HL-60/S4 treated with retinoic acid at 250 ng/mL for 4 days and 3 days (cell line): ENCODE data around the gene CFAP74.

ENCODE experiments used
- in situ Hi-C: fragments of 300-500 bp; cut with MboI; formaldehyde crosslinking; loops from 2 replicates; pipeline ENCODE4 v1.7.0; 2022; ENCODE audit warnings: low sequenced_read_pairs

Gene CFAP74

DNA sequence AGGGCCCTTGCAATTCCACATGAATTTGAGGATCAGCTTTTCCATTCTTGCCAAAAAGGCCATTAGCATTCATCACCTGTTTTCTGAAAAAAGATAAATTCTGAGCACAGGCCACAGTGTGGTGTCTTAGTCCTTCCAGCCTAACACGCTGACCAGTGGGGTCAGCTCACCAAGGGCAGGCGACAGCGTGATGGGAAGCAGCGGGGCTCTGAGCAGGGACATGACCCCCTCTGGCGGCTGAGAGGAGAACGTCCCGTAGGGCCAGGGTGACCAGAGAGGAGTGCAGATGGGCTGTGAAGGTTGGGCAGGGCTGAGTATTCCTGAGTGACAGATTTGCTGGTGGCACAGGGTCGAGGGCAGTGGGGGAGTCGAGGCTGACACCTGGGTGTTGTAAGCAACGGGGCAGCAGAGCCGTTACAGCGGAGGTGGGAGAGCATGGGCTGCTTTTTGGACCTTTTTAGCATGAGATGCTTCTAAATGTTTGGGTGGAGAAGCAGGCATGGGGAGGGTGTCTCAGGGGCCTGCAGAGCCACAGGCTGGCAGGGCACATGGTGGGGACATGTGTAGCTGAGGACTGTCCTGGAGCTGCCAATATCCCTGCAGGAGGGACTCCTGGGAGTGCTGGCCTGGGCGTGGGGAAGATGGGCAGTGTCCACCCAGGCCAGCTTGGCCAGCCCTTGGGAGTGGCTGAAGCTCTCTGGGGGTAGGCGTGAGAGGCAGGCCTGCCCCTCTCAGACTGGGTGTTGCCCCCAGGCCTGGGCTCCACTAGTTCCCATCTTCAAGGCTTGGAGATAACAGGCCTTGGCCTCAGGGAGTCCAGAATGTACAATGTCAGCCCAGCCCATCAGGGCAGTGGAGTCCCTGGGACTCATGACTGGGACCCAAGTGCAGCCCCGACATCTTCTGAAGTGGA, 97.1 kb downstream of the CFAP74 start:
- in situ Hi-C loops, result no loop called here

DNA sequence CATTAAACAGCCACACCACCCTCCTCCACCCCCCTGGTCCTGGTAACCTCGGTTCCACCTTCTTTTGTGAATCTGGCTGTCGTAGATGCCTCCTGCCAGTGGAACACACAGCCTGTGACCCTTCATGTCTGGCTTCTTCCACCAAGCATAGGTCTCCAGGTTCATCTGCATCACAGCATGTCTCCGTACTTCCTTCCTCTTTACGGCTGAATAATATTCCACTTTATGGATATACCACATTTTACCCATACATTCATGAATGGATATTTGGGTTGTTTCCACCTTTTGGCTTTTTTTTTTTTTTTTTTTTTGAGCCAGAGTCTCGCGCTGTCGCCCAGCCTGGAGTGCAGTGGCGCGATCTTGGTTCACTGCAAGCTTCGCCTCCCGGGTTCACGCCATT, 100.4 kb downstream of the CFAP74 start:
- in situ Hi-C loops, result no loop called here

DNA sequence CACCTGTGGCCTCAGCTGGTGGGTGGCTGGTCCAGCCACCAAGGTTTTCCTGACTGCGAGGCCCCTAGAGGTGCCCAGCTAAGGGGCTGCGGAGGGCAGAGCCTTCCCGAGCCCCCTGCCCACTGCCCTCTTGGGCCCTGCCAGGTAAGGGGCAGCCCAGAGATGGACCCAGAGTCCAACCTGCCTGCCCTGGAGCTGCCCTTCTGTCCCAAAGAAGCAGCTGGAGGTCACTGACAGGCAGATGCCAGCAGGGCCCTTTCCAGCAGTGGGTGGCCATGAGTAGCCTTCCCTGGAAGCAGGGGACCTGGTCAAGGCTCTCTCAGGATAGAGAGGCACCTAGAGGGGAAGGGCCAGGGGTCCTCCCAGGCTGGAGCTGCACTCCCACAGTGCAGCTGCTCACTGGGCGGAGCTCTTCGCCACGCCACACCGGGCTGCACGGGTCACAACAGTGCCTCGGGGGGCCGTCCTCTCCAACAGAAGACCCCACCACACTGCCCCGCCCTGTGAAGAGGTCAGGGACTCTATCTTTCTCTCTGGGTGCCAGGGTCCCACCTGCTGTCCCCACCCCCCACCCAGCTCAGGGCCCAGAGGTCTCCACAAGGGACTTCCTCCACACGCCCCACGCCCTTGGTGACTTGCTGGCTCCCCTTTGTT, 101.8 kb downstream of the CFAP74 start:
- in situ Hi-C loops, result no loop called here

DNA sequence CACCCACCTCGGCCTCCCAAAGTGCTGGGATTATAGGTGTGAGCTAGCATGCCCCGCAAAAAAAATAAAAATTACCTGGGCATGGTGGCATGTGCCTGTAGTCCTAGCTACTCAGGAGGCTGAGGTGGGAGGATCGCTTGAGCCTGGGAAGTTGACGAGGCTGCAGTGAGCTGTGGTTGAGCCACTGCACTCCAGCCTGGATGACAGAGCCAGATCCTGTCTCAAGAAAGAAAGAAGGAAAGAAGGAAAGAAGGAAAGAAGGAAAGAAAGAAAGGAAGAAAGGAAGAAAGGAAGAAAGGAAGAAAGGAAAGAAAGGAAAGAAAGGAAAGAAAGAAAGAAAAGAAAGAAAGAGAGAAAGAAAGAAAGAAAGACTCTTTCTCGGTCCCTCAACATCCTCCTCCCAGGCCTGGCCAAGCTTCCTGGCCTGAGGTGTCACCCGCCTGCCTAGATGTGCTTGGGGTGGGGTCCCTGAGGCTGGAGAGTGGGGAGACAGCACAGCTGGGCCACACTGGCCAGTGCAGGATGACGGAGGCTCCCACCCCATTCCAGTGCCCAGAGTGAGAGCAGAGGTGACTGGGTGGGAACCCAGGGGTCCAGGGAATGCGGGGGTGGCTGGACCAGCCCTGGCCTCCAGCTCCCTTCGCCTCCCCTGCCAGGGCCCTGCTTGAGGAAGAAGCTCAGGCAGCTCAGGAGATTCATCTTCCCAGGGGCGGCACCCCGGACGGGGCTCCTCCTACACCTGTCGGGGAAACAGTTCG, 102.5 kb downstream of the CFAP74 start:
- in situ Hi-C loops, result no loop called here

DNA sequence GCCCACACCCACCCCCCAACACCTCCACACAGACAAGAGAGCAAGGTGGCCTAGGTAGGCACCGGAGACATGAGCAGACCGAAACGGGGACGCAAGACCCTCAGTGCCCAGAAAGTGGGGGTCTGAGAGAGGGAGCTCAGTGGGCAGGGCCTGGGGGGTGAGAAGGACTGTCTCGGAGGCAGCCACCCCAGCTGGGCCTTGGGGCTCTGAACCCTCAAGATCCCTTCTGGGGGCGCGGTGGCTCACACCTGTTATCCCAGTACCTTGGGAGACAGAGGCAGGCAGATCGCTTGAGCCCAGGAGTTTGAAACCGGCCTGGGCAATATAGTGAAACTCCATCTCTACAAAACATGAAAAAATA, 103.6 kb downstream of the CFAP74 start:
- in situ Hi-C loops, result no loop called here

GRCh38 chr1:1899266-1899966, 104.2 kb downstream of the CFAP74 start:
- in situ Hi-C loops, result no loop called here

DNA sequence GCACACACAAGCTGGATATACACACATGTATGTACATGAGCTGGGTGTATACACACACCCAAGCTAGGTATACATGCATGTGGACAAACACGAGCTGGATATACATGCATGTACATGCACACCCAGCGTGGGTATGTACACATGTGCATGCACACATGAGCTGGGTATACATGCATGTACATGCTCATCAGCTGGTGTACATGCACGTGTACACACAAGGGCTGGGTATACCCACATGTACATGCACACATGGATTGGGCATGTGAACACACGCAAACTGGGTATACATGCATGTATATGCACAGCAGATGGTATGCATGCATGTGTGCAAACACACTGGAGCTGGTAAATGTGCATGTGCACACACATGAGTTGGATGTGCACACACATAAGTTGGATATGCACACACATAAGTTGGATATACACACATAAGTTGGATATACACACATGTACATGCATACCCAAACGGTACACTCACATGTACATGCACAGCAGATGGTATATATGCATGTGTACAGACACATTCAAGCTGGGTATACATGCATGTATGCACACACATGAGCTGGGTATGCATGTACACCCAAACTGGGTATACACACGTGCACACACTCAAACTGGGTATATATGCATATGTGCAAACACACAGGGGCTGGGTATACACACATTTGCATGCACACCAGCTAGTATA, 105.2 kb downstream of the CFAP74 start:
- in situ Hi-C loops, result no loop called here

- in situ Hi-C loops, result no loop called here
Measured at GRCh38 chr1:1895456-1896336, 107.9 kb downstream of the CFAP74 start.

DNA sequence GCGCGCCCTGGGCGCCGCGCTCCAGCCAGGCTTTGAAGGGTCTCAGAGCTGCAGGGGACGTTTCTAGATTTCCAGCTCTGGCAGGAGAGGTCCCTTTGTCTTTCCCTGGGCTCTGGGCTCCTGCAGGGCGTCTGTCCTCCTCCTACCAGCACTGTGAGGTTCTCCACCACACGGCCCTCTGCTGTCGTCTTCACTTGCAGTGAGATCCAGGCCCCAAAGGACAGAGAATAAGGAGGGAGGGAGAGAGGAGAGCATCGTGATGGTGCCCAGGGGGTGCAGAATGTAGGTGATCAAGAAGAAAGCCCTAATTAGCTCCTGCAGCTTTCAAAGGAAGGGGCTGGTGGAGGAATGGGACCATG, 108.5 kb downstream of the CFAP74 start:
- in situ Hi-C loops, result no loop called here

DNA sequence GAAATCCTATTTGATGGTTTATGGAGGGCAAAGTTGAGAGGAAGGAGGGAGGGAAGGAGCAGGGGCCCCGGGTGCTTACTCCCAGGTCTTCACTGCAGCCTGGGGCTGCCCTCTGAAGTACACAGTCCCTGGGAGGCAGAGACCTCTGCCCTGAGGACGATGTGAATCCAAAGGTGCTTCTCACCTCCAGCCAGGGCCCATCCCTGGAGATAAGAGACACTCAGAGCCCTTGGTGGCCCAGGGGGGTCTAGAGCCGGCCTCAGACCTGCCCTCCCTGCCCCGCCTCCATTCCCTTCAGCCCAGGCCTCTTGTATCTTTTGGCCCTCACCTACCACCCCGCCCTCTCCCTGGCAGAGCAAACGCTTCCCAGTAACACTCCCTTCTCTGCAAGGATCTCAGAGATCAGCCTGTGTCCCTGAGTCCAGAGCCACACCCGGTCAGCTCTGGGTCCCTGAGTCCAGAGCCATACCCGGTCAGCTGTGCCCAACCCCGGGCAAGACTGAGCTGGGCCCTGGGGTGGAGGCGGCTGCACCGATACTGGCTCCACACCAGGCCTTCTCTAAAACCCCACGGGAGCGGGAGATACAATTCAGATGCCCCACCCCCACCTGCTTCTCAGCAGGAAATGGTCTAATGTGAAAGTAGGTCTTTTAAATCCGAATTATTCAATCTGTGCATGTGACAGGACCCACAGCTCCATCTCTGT, 109.1 kb downstream of the CFAP74 start:
- in situ Hi-C loops, result no loop called here

DNA sequence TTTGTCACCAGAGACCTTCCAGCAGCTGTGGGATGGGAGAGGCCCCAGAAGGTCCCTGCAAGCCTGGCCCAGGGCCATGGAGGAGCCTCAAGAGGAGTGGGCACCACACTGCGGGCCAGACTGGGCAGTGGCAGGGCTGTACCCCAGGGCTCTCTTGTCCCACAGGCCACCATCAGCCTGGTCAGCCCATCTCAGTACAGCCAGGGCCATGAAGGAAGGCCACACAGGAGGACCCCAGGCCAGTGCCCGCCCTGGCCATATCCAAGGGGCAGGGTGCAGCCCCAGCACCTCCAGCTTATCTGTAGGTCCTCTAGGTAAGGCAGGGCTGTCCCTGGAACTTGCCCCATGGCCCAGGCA, 109.6 kb downstream of the CFAP74 start:
- in situ Hi-C loops, result no loop called here

- in situ Hi-C loops, result no loop called here
Measured at GRCh38 chr1:1893291-1893985, 110.1 kb downstream of the CFAP74 start.

DNA sequence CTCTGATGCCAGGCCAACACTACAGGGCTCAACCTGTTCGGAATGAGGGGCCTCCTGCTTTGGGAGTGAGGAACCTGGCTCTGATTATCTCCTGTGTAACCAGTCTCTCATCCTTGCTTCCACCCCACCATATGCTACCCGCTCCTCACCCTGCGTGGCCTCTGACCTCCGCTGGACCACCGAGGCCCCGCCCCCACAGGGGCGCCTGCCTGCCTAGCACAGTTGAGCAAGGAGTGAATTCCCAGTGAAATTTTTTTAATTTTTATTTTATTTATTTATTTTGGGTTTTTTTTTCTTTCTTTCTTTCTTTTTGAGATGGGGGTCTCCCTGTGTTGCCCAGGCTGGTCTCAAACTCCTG, 110.8 kb downstream of the CFAP74 start:
- in situ Hi-C loops, result no loop called here

- in situ Hi-C loops, result no loop called here
Measured at GRCh38 chr1:1892079-1892762, 111.4 kb downstream of the CFAP74 start.

DNA sequence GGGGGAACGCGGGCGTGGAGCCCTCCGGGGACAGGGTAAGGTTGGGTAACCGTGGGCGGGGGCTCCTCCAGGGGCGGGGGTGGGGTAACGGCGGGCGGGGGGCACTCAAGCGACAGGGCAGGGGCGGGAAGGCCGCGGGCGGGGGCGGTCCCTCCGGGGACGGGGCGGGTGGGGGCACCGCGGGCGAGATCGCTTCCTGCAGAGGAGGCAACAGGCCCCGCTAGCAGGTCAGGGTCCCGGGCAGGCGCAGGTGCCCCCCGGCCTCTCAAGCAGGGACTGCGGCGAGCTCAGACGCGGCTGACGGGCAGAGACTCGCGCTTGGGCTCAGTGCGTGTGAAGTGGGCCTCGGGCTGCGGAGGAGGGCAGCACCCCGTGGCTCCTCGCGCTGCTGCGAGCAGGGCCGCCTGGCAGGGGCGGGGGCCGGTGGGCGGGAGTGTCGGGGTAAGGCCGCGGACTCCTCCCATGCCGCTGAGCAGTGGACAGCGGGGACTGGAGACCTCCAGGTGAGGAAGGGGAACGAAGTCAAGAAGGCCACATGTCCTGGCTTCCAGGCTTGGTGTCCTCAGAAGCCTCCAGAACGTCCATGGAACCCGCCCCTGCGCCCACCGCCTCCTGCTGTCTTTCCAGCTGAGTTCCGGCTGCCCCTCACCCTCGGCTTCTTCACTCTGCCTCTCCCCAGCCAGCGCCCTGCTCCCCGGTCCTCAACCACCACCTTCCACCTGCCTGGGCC, 112.1 kb downstream of the CFAP74 start:
- in situ Hi-C loops, result no loop called here

DNA sequence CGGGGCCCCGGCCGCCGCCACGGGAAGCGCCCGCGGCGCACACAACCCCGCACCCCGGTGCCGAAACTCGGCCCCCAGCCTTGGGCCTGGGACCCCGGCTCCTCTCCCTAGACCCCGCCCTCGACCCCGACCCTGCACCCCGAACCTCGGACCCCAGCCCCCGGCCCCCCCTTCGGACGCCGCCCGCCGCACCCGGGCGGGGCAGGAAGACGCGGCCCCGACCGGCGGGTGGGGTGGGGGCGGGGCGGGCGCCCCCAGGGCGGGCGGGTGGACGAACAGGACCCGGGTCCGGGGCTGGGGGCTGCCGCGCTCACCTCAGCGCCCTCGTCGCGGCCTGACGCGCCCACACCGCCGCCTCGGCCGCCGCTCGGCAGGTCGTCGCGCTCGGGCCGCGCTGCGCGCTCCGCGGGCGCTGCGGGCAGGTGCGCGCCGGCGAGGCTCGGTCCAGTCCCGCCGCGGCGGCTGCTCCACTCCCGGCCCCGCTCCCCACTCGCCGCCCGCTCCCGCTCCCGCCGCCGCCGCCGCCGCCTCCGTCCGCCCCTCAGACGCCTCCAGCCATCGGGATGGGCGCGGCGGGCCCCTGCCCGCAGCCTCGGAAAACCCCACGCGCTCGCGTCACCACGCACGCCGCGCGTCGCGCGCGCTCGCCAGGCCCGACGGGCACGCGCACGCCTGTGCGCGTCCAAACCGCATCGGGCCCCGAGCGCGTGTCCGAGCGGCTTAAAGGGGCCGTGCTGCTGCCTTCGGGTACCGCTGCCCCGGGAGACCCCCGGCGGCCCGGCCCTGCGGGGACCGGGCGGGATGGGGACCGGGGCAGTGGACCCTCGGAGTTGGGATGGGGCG, 112.9 kb downstream of the CFAP74 start, which contains the start of gene GNB1:
GNB1 (minus strand) TSS at position 582 of the 843 bp plus-strand sequence. CDS start 65,634 bp downstream, outside the sequence.
- in situ Hi-C loops, result no loop called here
